Activated CD4-positive, CD25-positive, alpha-beta regulatory T cell treated with anti-CD3 and anti-CD28 coated beads, Interleukin-2, amount 50 U/mL, for 24 hours (primary cell): ENCODE data around the gene PCDHGB1.
"Not testable (repeated sequence)": the region's sequence is repeated elsewhere in the genome, so short reads cannot be mapped to it uniquely, and the experiment has no call there.

Source experiments
- ATAC-seq, 2 donors: fragments of 150-1000 bp; cut with Tn5 transposase; one replicate each; pipeline ENCODE4 v1.10.0; 2021; ENCODE audit warnings: mild to moderate bottlenecking in 1 of 2, moderate library complexity in 1 of 2

The PCDHGB1 gene

DNA sequence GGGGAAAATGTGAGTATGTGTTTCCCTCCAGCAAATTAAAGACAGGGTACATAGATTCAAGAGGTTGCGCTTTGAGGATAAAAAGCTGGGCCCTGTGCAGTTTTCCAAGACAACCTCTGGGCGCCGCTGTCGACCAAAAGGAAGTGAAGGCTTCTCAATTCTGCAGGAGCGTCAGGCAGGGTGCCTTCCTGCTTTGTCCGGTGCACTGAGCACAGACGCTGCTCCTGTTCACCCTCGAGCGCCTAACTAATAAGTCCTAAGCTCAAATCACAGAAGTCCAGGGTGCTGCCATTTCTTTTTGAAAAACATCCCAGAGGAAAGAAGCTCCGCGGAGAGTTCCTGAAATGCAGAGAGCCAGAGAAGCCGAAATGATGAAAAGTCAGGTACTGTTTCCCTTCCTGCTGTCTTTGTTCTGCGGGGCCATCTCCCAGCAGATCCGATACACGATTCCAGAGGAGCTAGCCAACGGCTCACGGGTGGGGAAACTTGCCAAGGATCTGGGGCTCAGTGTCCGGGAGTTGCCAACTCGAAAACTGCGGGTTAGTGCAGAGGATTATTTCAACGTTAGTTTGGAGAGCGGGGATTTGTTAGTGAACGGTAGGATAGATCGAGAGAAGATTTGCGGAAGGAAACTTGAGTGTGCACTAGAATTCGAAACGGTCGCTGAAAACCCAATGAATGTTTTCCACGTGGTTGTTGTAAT lies at the start of gene PCDHGB1:
Gene PCDHGB1 (plus strand): TSS at position 183 of the 703 bp plus-strand sequence. CDS start 162 bp downstream, at position 345.
- no peak for ATAC-seq

DNA sequence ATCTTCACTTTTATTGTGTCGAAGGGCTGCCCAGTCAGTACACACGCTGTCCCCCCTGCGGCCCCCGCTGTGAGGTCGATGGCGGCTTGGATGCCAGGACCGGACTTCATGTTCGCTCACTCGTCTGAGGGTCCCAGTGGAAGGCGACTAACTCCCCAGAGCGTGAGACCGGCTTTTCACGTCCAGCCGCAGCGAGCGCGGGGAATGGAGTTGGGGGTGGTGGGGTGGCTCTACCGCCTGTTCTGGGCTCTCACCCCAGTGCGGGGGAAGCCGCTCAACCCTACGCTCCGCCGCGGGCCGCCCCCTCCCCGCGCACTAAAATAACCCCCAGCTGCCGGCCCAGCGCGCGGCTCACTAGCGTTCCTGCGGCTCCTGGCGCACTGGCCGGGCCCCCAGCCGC lies 46.1 kb upstream of the PCDHGB1 start, which contains the start of gene SLC25A2:
Gene SLC25A2 (minus strand): TSS at position 294 of the 400 bp plus-strand sequence. CDS start 184 bp downstream, at position 110.
- no peak for ATAC-seq

DNA sequence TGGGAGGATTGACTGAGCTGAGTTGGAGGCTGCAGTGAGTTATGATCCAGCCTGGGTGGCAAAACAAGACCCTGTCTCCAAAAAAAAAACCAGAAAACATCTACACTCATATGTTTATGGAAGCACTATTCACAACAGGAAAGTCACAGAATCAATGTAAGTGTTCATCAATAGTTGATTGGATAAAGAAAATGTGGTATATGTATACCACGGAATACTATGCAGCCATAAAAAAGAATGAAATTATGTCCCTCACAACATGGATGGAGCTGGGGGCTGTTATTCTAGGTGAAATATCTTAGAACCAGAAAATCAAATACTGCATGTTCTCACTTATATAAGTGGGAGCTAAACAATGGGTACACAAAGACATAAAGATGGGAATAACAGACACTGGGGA lies 43.3 kb upstream of the PCDHGB1 start:
- ATAC-seq: no peak

DNA sequence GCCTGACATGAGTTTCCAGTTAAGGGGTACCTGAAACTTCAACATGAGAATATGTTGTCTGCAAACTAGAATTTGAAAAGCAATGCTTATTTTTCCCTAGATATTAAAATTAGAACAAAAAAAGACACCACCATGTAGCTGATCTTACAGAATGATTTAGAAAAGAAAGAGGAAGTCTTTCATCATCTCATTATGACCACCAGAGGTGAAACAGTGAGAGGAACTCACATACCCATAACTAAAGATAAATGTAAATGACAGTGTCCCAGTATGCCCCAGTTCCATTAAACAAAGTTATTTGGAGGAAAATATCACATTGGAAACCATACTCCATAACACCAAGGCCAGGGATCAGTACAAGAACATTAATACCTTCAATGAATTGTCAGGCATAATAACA lies 36.2 kb upstream of the PCDHGB1 start:
- ATAC-seq: no peak

DNA sequence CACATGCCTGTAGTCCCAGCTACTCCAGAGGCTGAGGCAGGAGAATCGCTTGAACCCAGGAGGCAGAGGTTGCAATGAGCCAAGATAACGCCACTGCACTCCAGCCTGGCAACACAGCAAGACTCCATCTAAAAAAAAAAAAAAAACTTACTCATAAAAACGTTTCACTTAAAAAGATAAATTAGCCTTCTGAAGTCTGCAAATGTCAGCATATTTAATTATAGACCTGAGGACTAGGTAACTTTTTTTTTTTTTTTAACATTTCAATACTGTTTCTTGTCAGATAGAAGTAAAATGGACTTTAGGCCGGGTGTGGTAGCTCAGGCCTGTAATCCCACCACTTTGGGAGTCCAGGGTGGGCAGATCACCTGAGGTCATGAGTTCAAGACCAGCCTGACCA lies 32.9 kb upstream of the PCDHGB1 start:
- not testable (repeated sequence) for ATAC-seq

DNA sequence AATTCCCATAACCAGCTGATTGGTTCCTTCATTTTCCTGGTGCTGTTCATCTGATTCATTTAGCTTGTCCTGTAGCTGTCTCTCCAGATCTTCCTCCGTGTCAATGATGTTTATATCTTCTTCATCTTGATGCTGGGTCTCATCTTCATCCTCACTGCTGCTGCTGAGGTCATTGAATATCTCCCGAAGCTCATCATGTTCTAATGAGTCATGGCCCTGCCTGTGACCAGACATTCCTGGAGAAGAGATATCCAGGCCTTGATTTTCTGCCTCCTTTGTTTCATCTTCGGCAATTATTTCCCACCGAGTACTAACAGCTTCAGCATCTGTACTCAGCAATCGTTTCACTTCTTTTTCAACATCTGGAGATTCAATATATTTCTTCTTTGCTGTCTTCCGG lies 30.7 kb upstream of the PCDHGB1 start:
- ATAC-seq: no peak

DNA sequence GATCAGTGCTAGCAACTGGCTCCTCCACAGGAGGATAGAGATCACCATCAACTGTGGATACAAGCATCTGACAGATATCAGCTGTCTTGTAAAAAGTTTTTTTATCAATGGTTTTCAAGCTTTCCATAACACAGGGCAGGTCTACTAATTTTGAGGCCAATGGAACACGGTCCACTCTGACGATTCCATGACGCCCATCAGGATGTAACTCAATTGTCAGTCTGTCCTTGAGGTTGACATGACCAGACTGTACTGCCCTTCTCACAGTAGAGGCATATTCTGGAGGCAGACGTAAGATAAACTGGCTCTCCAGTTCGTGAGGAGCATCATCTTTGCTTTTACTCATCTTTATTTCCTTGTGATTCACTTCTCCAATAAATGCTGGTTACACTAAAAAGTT lies 30.2 kb upstream of the PCDHGB1 start:
- ATAC-seq: no peak

DNA sequence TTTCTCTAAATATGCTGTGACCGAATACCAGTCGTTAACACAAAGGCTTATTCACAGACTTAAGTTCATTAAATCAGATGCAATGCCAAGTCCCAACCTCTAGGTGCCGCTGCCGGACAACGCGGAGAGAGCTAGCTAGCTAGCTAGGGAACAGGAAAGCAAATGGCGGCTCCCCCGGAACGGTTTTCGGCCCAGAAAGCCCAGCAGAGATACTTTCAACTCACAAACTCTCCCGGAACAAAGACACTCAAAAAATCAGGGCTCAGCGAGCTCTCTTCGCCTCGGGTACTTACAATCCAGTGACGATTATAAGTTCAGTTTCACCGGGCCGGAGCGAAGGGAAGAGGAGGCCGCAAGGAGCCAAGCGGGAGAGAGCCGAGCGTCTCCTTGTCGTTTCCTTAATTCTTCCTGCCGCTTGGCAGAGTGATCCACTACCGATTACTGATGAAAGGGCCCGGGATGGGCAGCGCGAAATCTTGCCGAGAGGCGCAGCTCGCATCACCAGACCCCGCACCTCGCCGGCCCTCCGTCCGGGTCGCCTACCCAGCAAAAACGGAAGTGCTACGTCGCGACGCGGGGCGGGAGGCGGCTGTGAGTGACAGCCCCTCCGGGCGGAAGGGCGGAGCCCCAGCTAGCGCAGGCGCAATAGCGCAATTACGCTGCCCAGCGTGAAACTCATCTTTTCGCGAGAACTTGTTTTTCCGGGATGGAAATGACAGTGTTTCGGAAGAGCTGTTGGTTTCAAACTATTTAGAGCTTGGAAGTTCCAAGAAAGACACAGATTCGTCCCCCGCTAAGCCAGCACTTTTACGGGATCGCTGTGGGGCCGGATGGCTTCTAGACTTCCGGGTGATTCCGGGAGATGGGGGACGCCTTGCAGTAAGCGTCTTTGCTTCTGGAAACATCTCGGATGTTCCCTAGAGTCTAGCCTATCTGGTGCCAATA lies 29.4 kb upstream of the PCDHGB1 start, which contains the start of gene TAF7:
Gene TAF7 (minus strand): TSS at position 560 of the 945 bp plus-strand sequence. CDS start 740 bp downstream, outside the sequence.
- peak; percentile 93 to 94 for ATAC-seq

DNA sequence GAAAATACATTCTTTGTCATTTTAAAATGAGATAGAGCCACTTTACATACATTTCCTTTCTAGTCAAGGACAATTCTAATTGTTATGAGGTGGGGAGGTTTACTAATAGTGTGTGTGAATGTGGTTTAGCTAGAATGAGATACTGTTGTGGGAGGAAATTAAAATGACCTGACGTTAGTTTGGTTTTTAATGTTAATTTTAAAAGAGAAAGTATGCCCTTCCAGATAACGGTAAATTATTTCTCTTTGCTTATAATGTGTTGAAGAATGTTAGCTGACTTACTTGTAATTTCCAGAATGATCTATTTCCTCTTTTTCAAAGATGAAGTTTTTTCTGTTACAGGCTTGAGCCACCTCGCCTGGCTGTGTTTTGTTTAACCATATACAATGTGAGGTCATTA lies 27.6 kb upstream of the PCDHGB1 start:
- ATAC-seq: no peak

DNA sequence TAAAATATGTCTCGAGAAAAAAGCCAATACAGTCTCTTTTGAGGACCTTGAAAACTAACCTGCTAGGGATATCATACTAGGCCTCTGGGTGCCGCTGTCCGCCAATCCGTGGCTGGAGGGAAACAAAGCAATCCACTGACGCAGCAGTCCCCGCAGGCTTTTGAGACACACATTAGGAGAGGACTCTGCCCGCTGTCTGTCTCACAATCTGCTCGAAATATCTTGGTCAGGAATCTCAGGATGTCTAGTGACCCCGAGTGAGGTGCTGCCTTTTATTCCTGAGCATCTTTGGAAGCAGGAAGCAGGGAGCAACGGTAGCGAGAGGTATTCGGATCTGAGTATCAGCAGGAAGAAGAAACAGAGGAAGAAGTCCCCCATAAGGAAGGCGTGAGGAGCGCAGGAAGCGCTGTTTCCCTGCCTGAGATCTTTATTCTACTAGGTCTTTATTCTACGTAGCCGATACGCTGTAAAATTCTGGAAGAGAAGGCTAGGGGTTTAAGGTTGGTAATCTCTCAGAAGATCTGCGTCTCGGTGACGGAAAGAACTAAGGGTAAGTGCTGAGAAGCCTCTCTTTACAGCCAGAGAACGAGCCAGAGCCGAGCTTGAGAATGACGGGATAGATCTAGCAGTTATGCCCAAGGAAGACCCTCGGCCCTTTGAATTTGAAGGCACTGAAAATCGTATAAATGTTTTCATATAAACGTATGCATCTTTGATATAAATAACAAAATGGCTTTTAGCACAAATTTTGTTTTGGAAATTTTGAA lies 23.6 kb upstream of the PCDHGB1 start:
- peak; percentile 94 for ATAC-seq

DNA sequence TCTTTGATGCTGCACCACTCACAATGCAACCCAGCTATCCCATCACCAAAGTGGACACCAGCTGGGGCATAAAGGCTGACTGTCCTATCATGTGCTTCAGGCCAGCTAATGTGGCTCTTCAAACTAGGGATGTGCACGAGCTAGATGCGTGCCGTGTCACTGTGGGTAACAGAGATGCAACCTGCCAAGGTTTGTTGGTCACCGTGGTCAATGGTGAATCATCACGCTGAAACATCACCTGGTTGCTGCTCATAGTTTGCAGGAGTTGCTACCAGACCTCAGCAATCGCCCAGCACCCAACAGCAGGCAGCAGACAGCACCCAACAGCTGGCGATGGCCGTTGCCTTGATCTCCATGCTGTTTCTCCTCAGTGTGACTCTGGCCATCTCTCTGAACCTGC lies 21.7 kb upstream of the PCDHGB1 start:
- no peak for ATAC-seq

DNA sequence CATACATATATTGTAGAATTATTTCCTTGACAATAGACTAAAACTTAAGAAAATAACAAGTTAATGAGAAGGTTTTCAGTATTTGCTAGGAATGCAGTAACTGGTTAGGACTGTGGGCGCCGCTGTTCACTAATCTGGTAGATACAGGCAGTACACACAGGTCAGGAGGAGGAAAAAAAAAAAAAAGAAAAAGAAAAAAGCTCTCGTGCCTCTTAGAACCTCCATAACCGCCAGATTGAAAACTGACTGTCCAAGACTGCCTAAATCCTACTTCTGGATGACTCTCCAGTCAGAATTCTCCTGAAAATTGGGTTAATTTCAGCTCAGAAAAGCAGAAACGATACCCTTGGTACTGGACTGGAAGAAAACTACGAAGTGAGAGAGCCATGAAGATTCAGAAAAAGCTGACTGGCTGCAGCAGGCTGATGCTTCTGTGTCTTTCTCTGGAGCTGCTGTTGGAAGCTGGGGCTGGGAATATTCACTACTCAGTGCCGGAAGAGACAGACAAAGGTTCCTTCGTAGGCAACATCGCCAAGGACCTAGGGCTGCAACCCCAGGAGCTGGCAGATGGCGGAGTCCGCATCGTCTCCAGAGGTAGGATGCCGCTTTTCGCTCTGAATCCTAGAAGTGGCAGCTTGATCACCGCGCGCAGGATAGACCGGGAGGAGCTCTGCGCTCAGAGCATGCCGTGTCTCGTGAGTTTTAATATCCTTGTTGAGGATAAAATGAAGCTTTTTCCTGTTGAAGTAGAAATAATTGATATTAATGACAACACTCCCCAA lies 19.4 kb upstream of the PCDHGB1 start, which contains the start of gene PCDHGA1:
Gene PCDHGA1 (plus strand): TSS at position 216 of the 782 bp plus-strand sequence.
- ATAC-seq: no peak

DNA sequence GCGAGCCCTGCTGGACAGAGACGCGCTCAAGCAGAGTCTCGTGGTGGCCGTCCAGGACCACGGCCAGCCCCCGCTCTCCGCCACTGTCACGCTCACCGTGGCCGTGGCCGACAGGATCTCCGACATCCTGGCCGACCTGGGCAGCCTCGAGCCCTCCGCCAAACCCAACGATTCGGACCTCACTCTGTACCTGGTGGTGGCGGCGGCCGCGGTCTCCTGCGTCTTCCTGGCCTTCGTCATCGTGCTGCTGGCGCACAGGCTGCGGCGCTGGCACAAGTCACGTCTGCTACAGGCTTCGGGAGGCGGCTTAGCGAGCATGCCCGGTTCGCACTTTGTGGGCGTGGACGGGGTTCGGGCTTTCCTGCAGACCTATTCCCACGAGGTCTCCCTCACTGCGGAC lies 17.3 kb upstream of the PCDHGB1 start:
- ATAC-seq: not testable (repeated sequence)

DNA sequence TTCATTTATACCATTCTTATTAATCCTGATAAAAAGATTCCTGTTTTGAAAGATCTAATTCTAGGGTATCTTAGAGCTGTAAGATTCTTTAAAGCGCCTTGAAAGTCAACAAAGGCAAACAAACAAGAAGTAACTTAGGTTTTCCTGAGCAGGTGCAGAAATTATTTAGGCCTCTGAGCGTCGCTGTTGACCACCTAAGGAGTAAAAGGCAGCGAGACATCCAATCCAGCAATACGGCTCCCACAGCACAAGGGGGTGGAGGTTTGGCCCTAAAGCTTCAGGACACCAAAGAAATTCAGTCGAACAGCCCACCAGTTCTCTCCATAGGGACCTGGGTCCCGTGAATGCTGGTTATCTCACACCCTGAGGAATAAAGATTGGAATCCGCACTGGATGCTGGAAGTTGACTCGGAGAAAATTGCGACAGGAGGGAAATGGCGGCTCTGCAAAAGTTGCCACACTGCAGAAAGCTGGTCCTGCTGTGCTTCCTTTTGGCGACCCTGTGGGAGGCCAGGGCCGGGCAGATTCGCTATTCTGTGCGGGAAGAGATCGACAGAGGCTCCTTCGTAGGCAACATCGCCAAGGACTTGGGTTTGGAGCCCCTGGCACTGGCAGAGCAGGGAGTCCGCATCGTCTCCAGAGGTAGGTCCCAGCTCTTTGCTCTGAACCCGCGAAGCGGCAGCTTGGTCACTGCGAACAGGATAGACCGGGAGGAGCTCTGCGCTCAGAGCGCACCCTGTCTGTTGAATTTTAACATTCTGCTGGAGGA lies 11.2 kb upstream of the PCDHGB1 start, which contains the start of gene PCDHGA2:
Gene PCDHGA2 (plus strand): TSS at position 223 of the 769 bp plus-strand sequence.
- no peak for ATAC-seq

DNA sequence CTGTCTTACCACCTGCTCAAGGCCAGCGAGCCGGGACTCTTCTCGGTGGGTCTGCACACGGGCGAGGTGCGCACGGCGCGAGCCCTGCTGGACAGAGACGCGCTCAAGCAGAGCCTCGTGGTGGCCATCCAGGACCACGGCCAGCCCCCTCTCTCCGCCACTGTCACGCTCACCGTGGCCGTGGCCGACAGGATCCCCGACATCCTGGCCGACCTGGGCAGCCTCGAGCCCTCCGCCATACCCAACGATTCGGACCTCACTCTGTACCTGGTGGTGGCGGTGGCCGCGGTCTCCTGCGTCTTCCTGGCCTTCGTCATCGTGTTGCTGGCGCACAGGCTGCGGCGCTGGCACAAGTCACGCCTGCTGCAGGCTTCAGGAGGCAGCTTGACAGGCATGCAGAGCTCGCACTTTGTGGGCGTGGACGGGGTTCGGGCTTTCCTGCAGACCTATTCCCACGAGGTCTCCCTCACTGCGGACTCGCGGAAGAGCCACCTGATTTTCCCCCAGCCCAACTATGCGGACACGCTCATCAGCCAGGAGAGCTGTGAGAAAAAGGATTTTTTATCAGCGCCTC lies 9.0 kb upstream of the PCDHGB1 start:
- not testable (repeated sequence) for ATAC-seq

DNA sequence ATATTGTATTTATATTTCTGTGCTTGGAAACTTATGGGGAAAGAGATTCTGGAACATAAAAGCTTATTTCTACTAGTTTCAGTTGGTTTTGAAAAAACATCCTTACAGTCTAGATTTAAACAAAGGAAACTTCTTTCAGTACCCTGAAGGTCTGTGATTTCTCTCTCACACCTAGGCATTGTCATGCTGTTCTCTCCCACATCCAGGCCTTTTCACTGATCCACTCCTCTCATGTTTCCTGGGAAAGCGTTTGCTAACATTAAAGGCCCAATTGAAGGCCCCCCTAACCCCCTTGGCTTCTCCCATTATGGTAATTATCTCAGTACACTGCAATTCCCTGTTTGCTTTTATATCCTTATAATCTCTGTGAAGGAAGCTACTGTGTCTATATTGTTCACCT lies 7.1 kb upstream of the PCDHGB1 start:
- ATAC-seq: no peak

DNA sequence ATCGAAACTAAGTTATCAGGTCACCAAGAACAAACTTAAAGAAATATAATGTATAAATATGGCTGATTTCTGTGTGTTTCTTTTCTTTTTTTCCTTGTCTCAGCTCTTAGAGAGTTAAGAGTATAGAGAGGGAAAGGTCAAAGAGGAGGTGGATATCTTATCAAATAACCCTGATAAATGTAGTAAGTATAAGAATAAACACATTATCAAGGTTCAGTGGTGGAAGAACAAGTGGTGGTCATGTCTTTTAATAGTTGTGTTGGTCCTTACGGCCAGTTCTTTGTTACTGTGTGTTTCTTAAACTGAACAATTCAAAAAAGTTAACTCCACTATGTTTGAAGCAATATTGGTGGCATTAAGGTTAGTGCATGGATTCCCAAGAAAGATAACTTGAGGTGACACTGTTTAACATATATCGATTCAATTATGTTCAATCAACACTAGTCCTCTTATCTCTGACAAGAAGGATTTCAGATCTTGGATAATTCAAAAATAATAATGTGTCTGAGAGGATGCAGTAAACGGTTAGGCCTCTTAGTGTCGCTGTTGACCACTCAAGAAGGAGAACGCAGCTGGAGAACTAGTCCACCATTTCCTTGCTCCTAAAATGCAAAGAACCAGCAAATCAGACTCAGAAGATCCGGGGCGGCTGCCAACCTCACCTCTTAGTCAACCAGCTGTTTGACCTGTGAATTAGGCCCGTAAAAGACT lies 6.5 kb upstream of the PCDHGB1 start, which contains the start of gene PCDHGA3:
Gene PCDHGA3 (plus strand): TSS at position 588 of the 711 bp plus-strand sequence. CDS start 205 bp downstream, outside the sequence.
- ATAC-seq: no peak

DNA sequence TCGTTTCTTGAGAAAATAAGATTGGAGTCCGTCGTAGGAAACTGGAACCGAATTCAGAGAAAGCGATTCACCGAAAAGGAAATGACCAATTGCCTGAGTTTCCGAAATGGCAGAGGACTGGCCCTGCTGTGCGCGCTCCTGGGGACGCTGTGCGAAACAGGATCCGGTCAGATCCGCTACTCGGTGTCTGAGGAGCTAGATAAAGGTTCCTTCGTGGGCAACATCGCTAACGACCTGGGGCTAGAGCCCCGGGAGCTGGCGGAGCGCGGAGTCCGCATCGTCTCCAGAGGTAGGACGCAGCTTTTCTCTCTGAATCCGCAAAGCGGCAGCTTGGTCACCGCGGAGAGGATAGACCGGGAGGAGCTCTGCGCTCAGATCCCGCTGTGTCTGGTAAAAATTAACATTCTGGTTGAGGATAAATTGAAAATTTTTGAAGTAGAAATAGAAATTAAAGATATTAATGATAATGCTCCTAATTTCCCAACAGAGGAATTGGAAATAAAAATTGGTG lies 5.9 kb upstream of the PCDHGB1 start:
- ATAC-seq: no peak

DNA sequence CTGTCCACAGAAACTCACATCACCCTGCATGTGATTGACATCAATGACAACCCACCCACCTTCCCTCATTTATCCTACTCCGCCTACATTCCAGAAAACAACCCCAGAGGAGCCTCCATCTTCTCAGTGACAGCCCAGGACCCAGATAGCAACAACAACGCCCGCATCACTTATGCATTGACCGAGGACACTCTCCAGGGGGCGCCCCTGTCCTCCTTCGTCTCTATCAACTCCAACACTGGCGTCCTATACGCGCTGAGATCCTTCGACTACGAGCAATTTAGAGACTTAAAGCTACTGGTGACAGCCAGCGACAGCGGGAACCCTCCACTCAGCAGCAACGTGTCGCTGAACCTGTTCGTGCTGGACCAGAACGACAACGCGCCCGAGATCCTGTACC lies 4.6 kb upstream of the PCDHGB1 start:
- no peak for ATAC-seq
